Measurements from ENCODE around the gene JPH2.
A peak's percentile ranks its signal among the peaks of the same experiment; 100 is the strongest.

The JPH2 gene

DNA sequence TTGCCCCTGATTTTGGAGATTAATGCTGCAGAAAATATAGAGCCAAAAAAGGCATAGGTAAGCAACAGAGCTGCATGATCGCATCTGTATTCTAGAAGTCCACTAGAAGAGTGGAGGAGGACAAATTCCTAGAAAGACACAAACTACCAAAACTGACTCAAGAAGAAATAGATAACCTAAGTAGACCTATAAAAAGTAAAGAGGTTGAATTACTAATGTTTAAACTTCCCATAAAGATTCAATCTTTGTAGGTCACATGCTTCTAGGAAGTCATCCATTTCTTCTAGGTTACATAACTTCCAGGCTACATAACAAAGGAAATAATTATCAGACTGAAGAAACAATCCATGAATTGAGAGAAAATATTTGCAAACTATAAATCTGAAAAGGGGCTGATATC is 84.4 kb downstream of the JPH2 start:
- no peak for DNase-seq (ENCODE audit: low read depth, low spot score)

DNA sequence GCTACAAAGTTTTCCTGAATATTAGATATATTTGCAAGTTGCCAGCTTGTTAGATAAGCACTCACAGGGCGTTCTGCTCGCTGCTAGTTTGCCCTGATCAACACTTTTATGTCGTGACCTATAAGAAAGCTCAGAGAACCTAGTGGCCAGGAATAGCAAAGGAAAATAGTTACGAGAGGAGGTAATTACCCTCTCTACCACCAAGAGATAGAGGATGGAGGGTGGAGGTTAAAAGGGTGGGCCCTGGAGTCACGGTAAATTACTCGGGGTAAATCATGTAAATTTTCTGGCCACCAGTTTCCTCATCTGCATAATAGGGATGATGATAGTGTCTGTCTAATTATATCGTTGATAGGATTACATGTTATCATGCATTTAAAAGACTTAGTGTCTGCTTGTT is 87.2 kb downstream of the JPH2 start:
- DNase-seq (ENCODE audit: low read depth, low spot score): no peak

- no peak for DNase-seq (ENCODE audit: low read depth, low spot score)
Measured at GRCh38 chr20:44098657-44099056, 88.3 kb downstream of the JPH2 start.

- DNase-seq (ENCODE audit: low read depth, low spot score): no peak
Measured at GRCh38 chr20:44098256-44098630, 88.7 kb downstream of the JPH2 start.

DNA sequence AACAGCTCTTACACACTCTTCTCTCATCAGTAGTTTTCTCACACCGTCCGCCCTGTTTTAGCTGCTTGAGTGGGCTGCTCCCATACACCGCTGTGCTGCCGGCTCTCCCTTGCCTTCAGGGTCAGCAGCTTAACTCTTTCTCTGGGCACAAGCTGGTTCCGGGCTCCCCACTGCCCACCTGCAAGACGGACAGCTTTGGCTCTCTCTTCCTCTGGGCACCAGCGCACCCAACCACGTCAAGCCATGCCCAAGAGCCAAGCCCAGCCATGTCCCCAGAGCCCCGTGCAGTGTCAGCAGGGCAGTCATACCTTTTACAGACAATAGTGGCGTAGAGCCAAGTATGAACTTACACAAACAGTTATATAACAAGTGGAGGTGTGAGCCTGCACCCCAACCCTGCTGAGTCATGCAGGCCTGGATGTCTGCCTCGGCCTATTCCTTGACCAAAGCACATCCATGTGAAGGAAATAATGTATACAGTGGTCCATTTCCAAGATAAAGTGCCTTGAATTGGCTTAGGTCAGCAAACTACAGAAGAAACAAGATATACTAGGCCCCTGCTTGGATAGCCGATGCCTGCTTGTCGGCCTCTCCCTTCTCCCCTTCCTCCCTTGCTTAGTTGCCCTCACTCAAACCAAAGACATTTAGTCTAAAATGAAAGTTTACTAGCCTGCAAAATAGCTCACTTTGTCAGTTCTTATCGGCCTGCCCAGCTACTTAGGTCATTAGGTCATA is 89.3 kb downstream of the JPH2 start:
- DNase-seq (ENCODE audit: low read depth, low spot score): no peak

DNA sequence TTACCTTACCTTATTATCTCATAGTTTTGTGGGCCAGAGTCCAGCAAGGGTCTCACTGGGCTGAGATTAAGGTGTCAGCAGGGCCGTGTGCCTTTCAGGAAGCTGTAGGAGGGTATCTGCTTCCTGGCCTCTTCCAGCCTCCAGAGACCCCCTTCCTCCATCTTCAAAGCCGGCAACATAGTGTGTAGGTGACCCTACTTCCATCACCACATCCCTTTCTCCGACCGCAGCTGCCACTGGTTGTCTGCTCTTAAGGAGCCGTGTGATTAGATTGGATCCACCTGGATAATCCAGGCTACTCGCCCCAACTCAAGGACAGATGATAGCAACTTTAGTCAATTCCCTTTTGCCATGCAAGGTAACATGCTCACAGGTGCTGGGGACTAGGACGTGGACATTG is 91.2 kb downstream of the JPH2 start:
- no peak for DNase-seq (ENCODE audit: low read depth, low spot score)

DNA sequence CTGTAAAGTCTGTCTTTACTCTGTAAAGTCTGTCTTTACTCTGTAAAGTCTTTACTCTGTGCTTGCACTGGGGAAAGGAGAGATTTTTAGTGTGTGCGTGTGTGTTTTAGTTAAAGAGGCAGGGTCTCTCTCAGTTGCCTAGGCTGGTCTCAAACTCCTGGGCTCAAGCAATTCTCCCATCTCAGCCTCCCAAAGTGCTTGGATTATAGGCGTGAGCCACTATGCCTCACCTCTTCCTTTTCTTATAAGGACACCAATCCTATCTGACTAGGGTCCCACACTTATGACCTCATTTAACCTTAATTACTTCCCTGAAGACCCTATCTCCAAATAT is 93.8 kb downstream of the JPH2 start:
- no peak for DNase-seq (ENCODE audit: low read depth, low spot score)

DNA sequence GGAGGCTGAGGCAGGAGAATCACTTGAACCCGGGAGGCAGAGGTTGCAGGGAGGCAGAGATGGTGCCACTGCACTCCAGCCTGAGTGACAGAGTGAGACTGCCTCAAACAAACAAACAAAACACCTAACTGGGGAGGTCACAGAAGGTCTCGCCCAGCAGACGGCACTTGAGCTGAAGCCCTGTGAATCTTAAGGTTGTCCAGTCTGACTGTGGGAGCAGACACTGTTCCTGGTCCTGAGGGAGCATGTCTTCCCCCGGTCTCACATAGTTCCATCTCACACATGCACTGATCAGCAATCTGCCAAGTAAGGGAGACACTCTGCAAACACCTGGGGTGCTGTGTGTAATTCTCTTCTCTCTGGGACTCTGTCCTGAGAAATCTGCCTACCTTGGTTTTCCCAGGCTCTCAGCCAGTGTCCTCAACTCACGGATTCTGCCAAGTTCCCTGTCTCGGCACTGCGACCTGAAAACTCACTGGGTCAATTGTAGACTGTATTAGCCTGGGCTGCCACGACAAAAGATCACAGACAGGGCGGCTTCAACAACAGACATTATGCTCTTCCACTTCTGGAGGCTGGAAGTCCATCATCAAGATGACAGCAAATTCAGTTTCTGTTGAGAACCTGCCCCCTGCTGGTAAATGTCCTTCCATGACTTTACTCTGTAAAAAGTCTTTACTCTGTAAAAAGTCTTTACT is 94.3 kb downstream of the JPH2 start:
- no peak for DNase-seq (ENCODE audit: low read depth, low spot score)

DNA sequence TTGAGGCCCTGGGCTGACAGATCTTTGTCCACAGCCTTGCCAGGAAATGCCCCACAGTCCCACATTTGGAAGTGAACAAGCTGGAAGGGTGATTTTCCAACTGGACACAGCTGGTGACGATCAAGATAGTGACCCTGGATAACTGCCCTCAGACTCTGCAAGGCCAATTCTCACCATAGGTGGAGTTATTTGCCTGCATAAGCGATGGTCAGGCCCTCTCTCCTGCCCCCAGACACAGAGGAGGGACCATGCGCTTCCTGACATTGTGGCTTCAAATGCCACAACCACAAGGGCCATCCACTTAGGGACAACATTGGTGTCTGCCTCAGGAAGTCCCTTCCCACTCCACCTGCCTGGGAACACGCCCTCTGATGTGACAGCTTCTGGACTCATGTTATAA is 96.0 kb downstream of the JPH2 start:
- DNase-seq (ENCODE audit: low read depth, low spot score): no peak

DNA sequence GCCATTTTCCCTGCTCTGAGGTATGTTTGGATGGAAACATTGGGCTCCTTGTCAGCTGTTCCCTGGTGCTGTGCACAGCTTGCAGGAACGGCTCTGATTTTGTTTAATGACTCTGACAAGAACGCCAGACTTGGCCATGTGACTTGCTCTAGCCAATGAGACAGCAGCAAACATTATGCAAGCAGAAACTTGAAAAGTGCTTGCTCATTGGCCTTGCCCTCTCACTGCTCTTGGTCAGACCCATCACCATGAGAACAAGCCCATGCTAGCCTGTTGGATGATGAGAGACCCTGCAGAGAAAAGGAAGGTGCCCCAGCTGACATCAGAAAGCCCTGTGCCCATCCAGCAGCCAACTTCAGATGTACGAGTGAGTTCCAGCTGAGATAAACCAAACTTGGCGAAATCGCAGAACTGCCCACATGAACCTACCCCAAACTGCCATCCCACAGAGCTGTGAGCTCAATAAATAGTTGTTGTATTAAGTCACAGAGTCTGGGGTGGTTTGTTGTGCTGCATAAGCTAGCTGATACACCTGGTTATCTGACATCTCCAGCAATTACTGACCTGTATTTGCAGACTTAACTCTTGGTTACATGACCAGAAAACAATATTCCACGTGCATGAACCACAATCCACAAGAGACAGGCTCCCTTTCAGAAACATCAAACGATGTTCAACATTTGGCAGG is 96.9 kb downstream of the JPH2 start:
- no peak for DNase-seq (ENCODE audit: low read depth, low spot score)

- no peak for DNase-seq (ENCODE audit: low read depth, low spot score)
Measured at GRCh38 chr20:44087857-44088120, 99.2 kb downstream of the JPH2 start.

DNA sequence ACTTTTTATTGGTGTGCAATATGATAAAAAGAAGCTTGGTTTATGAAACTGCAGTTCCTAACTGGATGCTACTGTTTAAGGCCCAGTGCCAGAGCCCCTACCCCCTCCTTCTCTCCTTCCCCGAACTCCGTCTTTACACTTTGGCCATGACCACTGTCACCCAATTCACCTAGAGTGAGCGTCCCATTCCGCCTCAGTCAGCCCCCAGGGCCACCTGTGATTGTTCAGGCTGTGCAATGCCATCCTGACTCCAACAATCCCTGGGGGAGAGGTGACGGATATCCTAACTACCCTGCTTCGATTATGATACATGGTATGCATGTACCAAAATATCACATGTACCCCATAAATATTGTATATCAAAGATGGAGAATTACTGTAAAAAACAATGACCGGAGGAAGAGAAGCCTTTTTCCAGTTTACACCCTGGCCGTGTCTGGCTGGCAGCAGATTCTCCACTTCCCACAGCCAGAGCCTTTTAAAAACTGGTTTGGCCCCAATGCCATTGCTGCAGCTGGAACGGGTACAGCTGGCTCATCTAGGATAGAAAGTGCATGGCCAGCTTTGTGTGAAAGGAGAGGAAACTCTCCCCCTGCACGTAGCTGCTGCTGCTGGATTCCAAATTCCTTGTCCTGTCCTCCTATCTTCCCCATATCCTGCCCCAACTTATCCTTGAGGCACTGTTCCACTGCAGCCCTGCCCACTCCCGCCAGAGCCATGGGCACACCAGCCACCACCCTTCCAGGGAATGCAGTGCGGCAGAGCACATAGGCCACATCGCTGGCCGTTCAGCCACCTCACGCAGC is 99.7 kb downstream of the JPH2 start:
- no peak for DNase-seq (ENCODE audit: low read depth, low spot score)

GRCh38 chr20:44085616-44086434 is 101.2 kb downstream of the JPH2 start:
- DNase-seq (ENCODE audit: low read depth, low spot score): no peak

- DNase-seq (ENCODE audit: low read depth, low spot score): no peak
Measured at GRCh38 chr20:44084891-44085290, 102.1 kb downstream of the JPH2 start.

- no peak for DNase-seq (ENCODE audit: low read depth, low spot score)
Measured at GRCh38 chr20:44084439-44084838, 102.5 kb downstream of the JPH2 start.

GRCh38 chr20:44083220-44083933 is 103.6 kb downstream of the JPH2 start:
- no peak for DNase-seq (ENCODE audit: low read depth, low spot score)

DNA sequence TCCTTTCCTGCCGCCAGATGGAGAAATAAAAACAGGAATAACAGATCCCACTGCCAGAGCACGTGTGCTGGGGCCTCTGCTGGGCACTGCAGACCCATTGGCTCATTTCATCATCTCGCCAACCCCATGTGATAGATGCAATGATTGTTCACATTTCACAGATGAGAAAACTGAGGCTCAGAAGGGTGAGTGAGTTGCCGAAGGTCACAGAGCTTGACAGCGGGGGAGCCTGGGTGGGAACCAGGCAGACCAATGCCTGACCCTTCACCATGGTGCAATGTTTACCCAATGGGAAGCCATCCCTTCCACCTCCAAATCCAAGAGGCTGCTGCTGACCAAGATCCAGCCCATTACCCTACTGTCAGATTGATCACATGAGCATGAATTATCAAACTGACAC is 105.1 kb downstream of the JPH2 start:
- no peak for DNase-seq (ENCODE audit: low read depth, low spot score)

- DNase-seq (ENCODE audit: low read depth, low spot score): no peak
Measured at GRCh38 chr20:44081476-44081875, 105.5 kb downstream of the JPH2 start.

GRCh38 chr20:44080646-44081267 is 106.2 kb downstream of the JPH2 start:
- DNase-seq (ENCODE audit: low read depth, low spot score): peak; percentile 56

DNA sequence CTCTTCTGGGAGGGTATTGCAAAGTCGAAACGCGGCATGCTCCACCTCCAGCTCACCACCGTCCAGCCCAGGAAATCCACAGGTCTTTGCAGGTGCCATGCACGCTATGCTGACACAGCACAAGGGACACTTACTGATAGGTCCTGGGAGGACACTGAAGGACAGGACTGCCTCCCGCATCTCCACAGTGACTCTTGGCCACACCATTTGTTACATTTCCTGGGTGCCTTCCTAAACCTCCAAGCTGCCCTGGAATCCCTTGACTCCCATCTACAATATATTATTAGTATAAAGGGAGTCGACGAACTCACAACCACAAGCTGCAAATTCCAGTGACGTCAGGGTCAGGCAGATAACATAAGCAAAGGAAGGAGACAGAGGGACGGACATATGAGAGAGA is 106.9 kb downstream of the JPH2 start:
- DNase-seq (ENCODE audit: low read depth, low spot score): no peak

GRCh38 chr20:44079291-44079690 is 107.7 kb downstream of the JPH2 start:
- DNase-seq (ENCODE audit: low read depth, low spot score): no peak

Measured in smooth muscle cell of the brain vasculature (primary cell).